GM12878 (cell line): ENCODE data around the gene TRABD2A. TPM values are rescaled to one million over a fixed set of nuclear protein-coding genes. Genes with fewer than 3 reads are reported as not detected.
A peak's percentile ranks its signal among the peaks of the same experiment; 100 is the strongest.

Experiments
- BCLAF1 ChIP-seq: fragments of 450-650 bp; IDR thresholded peaks from 2 replicates; pipeline ENCODE4 v1.6.1; 2017; ENCODE audit warnings: antibody characterized with exemption, mild to moderate bottlenecking, moderate library complexity
- CTCF ChIP-seq, 3 experiments: IDR thresholded peaks in 2 of 3; conservative IDR thresholded peaks in 1 of 3; 2 replicates each; pipeline ENCODE4 v1.5.1; 2011; ENCODE audit warnings: low read depth in 3 of 3, low read length in 3 of 3, mild to moderate bottlenecking in 3 of 3, control low read depth in 2 of 3, moderate library complexity in 2 of 3, inconsistent platforms in 1 of 3, mixed read lengths in 1 of 3; ENCODE audit not compliant: control insufficient read depth in 2 of 3, insufficient read depth in 1 of 3; ENCODE audit errors: extremely low read depth in 1 of 3
- NBN ChIP-seq: fragments of 450-650 bp; IDR thresholded peaks from 2 replicates; pipeline ENCODE4 v1.6.1; 2016
- POU2F2 ChIP-seq: IDR thresholded peaks from 3 replicates; pipeline ENCODE4 v1.6.1; 2011; ENCODE audit warnings: low read depth, mild to moderate bottlenecking, low read length, borderline replicate concordance
- SIN3A ChIP-seq: IDR thresholded peaks from 2 replicates; pipeline ENCODE4 v1.6.1; 2012; ENCODE audit warnings: low read depth, low read length, improper control_type of control experiment
- STAT3 ChIP-seq: IDR thresholded peaks from 2 replicates; pipeline ENCODE4 v1.6.1; 2011; ENCODE audit warnings: low read depth, low read length, improper control_type of control experiment
- TCF12 ChIP-seq: IDR thresholded peaks from 2 replicates; pipeline ENCODE4 v1.6.1; 2011; ENCODE audit warnings: low read depth, mild to moderate bottlenecking, low read length
- ZBTB11 ChIP-seq: fragments of 450-650 bp; formaldehyde crosslinking; IDR thresholded peaks from 2 replicates; pipeline ENCODE4 v1.5.0; 2022; ENCODE audit warnings: mild to moderate bottlenecking, missing genetic modification characterization
- ZBTB40 ChIP-seq: fragments of 450-650 bp; IDR thresholded peaks from 2 replicates; pipeline ENCODE4 v1.6.1; 2016; ENCODE audit warnings: mild to moderate bottlenecking, moderate library complexity, borderline replicate concordance
- ZNF687 ChIP-seq: fragments of 450-650 bp; IDR thresholded peaks from 2 replicates; pipeline ENCODE4 v1.6.1; 2017; ENCODE audit warnings: mild to moderate bottlenecking, moderate library complexity
- polyA plus RNA-seq, 11 experiments: library from polyadenylated mRNA; depleted of rRNA in 4 of 11; unstranded in 6 of 11; stranded (reverse) in 5 of 11; fragments of >200 nt; fragmentation: Nextera tagmentation in 4 of 11; fragmentation: Illumina TruSeq in 1 of 11; extraction: Ambion mirVana in 4 of 11; extraction: Trizol in 1 of 11; gene quantifications; 1 replicate in 1 of 11; 2 replicates in 10 of 11; pipeline versions ENCODE4 v1.2.1 to v1.2.3, GENCODE V29; 2011 to 2016; ENCODE audit warnings: inconsistent platforms in 2 of 11, missing spikeins in 2 of 11, low read depth in 1 of 11
- total RNA-seq, 4 experiments: library from RNA; depleted of rRNA in 3 of 4; stranded (reverse); fragments of >200 nt in 3 of 4; fragmentation: Illumina TruSeq in 1 of 4; extraction: Trizol in 1 of 4; gene quantifications; 2 replicates each; pipeline versions ENCODE4 v1.2.1 to v1.2.3, GENCODE V29; 2013 to 2021

Gene TRABD2A
- total and polyA plus RNA-seq, 10 of the 15 experiments (the other 5 are each of a cell fraction or from before 2014, with no cell fraction given), result 1.4 to 7.6 (median 4.1) TPM

DNA sequence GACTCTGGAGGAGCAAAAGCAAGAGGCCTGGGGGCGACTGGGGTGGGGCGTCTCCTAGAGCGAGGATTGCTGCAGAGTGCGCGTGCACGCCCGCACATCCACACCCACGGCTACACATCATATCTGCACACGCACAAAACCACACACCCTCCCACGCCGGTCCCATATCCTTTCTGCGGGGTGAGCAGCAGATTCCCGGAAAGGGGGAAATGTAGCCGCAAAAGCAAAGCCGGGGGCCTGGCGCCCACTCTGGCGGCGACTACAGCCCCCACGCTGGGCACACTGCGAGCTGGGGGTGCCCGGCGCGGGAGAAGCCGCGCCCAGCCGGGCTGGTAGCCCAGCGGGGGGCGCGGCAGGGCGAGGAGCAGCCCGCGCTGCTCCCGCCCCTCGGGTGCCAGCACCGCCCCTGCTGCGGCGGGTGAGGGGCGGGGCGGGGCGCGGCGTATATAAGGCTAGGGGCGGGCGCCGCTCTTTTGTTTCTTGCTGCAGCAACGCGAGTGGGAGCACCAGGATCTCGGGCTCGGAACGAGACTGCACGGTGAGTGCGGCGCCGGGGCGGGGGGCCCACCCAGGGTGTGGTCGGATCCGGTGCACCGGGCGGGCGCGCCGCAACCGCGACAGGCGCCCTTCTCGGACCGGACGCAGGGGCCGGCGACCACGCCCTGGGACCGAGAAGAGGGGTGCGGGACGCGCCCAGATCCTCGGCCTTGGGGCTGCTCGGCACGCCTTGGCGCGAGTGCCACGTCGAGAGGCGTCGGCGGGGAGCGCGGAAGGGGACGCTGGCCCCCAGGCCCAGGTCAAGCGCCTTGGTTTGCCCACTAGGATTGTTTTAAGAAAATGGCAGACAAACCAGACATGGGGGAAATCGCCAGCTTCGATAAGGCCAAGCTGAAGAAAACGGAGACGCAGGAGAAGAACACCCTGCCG, 24.6 kb upstream of the TRABD2A start, which contains the start of gene TMSB10 (continued):
- TF ChIP-seq ZBTB40 (no peak), CTCF (IDR thresholded peaks at IDR 0.05 in 2 of 3, conservative IDR thresholded peaks at IDR 0.05 in 1 of 3; ENCODE audit: control insufficient read depth in 2 of 3, extremely low read depth in 1 of 3, insufficient read depth in 1 of 3, low read depth in 3 of 3, low read length in 3 of 3) (peak in 2 of 3 experiments; percentile 25 to 33; a peak in 2 of 6 replicates), STAT3 (no peak), POU2F2 (peak; percentile 89; the same call in 2 of the 3 replicates), ZBTB11 (CRISPR knock-in tag) (no peak), TCF12 (peak; percentile 58; the same call in 1 of the 2 replicates), ZNF687 (peak; percentile 95), NBN (peak; percentile 29; the same call in 1 of the 2 replicates), BCLAF1 (peak; percentile 54; the same call in 1 of the 2 replicates), SIN3A (peak; percentile 71; the same call in 1 of the 2 replicates)
